ENCODE measurements around the gene SERINC1.

The SERINC1 gene

DNA sequence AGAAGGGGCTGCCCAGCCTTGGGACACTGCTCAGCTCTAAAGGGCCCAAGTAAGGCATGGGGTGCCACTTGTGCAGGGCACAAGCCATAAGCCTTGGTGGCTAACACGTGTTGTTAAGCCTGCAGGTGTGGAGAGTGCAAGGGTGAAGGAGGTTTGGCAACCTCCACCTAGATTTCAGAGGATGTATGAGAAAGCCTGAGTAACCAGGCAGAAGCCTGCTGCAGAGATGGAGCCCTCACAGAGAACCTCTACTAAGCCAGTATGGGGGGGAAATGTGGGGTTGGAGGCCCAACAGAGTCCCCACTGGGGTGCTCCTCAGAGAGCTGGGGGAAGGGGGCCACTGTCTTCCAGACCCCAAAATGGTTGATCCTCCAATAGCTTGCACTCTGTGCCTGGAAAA, 32.6 kb downstream of the SERINC1 start:
- in situ Hi-C loops (cut with HindIII; ENCODE audit: low sequenced_read_pairs) = no loop called here

GRCh38 chr6:122432816-122433215, 38.8 kb downstream of the SERINC1 start:
- in situ Hi-C loops (cut with HindIII; ENCODE audit: low sequenced_read_pairs) = no loop called here

DNA sequence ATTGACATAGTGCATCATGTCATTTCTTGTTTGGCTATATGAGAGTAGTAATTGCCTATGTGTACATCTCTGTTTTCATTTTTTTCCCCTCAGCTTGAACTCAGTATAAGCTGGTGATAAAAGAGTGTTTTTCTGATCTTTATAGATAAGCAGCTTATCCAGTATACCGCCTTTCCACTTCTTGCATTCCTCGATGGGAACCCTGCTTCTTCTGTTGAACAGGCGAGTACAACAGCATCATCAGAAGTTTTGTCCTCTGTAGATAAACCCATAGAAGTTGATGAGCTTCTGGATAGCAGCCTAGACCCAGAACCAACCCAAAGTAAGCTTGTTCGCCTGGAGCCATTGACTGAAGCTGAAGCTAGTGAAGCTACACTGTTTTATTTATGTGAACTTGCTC, 39.8 kb downstream of the SERINC1 start:
- in situ Hi-C loops (cut with HindIII; ENCODE audit: low sequenced_read_pairs) = no loop called here

- in situ Hi-C loops (cut with HindIII; ENCODE audit: low sequenced_read_pairs) = no loop called here
Measured at GRCh38 chr6:122429323-122429722, 42.3 kb downstream of the SERINC1 start.

DNA sequence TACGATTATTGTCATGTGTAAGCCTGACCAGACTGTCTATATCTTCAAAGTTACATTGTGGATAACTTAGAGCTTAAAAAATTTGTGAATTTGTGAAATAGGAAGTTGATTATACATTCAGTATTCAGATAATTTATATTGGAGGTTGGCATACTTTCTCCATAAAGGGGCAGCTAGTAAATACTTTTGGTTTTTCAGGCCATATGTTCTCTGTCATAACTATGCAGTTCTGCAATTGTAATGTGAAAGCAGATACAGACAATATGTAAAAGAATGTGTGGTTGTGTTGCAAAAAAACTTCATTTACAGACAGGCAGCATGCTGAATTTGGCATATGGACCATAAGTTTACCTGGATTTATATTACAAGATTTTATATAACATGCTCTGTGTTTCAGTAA, 42.8 kb downstream of the SERINC1 start:
- in situ Hi-C loops (cut with HindIII; ENCODE audit: low sequenced_read_pairs) = no loop called here

- in situ Hi-C loops (cut with HindIII; ENCODE audit: low sequenced_read_pairs) = no loop called here
Measured at GRCh38 chr6:122426597-122426996, 45.0 kb downstream of the SERINC1 start.

- in situ Hi-C loops (cut with HindIII; ENCODE audit: low sequenced_read_pairs) = no loop called here
Measured at GRCh38 chr6:122423734-122424133, 47.9 kb downstream of the SERINC1 start.

- in situ Hi-C loops (cut with HindIII; ENCODE audit: low sequenced_read_pairs) = no loop called here
Measured at GRCh38 chr6:122422614-122423267, 48.9 kb downstream of the SERINC1 start.

DNA sequence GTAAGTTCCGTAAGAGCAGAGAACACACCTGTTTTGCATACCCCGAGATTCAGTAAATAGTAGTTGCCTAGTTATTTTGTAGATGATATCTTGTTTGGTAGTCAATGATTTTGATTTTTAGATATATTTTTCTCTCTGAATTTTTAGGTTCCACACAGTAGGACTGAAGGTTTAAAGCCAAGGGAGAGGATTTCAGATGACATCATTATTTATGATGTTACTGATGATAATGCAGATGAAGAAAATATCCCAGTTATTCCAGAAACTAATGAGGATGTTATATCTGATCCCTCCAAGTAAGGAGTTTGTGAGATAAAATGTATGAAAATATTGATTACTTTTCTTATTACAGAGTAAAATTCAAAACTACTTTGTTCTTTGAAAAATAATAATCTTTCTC, 49.6 kb downstream of the SERINC1 start:
- in situ Hi-C loops (cut with HindIII; ENCODE audit: low sequenced_read_pairs) = no loop called here

DNA sequence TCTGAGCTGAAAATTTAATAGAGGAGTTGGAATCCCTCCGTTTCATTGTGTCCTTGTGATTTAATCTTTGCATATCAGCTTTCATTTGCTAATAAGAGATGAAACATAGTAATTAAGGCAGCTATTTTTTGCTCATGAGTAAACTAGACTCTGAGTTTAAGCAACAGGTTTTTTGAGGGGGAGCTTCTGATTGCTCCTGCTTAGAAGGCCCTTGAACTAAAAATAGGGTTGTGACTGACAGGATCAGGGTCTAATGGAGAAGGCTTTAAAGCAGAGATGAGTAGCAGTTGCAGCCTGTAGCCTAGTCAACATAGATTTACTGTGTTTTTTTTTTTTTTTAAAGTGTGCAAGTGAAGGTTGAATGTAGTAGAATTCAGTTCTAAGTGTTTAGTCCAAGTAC, 54.8 kb downstream of the SERINC1 start:
- in situ Hi-C loops (cut with HindIII; ENCODE audit: low sequenced_read_pairs) = no loop called here

DNA sequence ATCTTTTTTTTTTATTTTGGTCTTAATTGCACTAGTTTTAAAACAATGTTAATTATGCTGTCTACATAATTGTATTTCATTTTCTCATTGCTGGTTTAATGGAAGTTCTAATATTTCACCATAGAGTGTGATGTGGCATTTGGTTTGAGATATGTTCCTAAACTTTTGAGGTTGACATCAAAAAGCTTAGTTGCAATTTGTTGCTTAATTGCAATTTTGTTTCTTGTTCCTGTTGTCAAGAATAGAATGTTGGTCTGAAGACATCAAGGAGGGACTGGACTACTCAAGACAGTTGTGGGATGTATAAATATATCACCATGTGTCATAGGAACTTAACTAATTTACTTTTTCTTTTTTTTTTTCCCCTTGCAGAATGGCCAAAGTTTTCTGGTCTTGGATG, 59.6 kb downstream of the SERINC1 start:
- in situ Hi-C loops (cut with HindIII; ENCODE audit: low sequenced_read_pairs) = no loop called here

- in situ Hi-C loops (cut with HindIII; ENCODE audit: low sequenced_read_pairs) = no loop called here
Measured at GRCh38 chr6:122408702-122409458, 62.7 kb downstream of the SERINC1 start.

- in situ Hi-C loops (cut with HindIII; ENCODE audit: low sequenced_read_pairs) = no loop called here
Measured at GRCh38 chr6:122408240-122408639, 63.4 kb downstream of the SERINC1 start.

DNA sequence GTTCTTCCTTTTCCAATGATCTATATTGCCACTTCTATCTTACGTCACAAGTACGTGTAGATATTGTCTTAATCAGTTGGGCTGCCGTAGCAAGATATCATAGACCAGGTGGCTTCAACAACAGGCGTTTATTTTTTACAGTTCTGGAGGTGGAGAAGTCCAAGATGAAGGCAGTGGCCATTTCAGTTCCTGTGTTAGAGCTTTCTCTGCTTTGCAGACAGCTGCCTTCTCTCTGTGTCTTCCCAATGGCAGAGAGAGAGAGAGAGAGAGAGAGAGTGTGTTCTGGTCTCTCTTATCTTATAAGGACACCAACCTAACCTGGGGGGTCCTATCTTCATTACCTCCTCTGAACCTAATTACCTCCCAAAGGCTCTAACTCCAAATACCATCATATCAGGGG, 63.9 kb downstream of the SERINC1 start:
- in situ Hi-C loops (cut with HindIII; ENCODE audit: low sequenced_read_pairs) = no loop called here

- in situ Hi-C loops (cut with HindIII; ENCODE audit: low sequenced_read_pairs) = no loop called here
Measured at GRCh38 chr6:122406187-122406586, 65.4 kb downstream of the SERINC1 start.

DNA sequence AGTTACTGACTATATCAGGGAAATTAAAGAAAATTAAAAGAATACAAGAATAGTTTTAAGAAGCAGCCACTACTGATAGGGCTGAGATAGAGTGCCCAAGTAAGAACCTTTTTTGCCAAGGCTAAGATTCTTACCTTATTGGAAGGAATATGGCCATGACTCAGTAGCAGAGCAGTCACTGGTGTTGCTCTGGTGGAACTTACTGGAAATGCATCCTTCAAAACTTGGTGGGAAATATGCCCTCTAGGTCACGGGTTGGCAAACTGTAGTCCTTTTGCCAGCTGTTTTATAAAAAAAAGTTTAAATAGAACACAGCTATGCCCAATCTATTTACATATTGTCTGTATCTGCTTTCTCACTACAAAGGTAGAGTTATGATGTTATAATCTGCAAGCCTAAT, 66.2 kb downstream of the SERINC1 start:
- in situ Hi-C loops (cut with HindIII; ENCODE audit: low sequenced_read_pairs) = no loop called here

DNA sequence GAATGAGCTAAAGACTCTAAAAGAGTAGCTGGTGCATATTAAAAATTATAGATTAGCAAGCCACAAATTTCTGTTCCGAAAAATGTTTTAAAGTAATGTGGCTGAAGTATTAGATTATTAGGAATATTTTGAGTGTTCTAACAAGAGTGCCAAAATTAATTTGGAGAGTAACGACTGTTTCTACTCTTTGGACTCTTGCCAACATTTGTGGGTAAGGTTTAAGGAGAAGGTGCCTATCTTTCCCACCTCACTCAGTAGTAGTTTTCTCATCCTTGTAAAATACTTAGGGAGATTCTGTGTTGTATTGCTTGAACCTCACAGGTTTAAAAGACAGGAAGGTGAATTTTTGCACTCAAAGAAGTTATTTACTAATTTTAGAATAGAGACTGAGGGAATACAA, 67.2 kb downstream of the SERINC1 start:
- in situ Hi-C loops (cut with HindIII; ENCODE audit: low sequenced_read_pairs) = no loop called here

DNA sequence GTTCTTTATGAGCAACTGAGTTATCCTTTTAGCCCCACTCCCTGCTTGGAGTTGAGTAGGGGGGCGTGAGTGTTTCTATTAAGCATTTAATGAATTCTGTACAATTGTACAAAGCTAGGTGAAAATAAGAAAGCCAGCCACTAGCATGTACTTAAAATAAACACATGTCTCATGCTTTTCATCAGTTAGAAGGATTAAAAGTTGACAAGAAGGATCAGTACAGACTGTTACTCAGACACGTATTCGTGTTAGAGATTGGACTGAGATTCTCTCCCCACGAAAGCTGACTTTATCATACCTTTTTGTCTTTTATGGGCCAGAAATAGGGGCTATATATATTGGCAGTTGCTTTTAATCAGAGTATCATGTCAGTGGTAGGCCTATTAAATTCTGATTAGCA, 70.5 kb downstream of the SERINC1 start:
- in situ Hi-C loops (cut with HindIII; ENCODE audit: low sequenced_read_pairs) = no loop called here

DNA sequence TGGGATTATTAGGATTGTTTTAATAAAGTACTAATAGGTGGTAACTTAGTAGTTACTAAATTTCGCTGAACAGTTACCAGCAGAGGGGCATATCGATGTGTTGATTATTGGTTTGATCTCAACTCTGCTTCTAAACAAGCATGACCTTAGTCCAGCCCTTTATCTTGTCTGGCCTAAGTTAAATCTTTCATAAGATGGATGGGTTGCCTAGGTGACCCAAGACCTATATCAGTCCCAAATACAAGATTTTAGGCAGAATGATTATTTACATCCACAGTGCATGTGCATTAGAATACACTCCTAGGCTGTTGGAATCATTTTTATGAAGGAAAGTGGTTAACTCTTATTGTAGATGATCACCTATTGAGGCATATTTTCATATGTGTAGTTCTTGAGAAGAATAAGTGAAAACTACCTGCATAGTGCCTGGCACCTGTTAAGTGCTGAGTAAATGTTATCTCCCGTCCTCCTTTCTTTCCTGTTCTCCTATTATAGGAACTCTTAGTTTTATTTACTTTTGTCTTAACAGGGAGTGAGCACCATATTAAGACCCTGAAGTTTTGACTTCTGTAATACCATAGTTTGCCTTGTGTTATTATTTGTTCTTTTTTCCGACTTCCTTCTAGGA, 71.0 kb downstream of the SERINC1 start:
- in situ Hi-C loops (cut with HindIII; ENCODE audit: low sequenced_read_pairs) = no loop called here

DNA sequence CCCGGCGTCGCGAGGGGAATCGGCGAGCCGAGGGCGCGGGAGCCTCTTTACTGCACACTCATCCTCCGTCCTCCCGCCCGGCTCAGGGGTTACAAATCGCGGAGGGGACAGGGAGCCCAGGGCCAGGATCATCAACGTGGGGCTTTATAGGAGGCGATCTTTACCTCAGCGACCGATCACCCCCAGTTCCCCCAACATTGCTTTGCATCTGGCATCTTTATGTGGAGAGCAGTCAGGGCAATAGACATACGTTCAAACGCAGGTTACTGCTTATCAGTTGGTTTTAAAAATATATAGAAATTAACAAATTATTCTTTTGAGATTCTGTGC, 71.5 kb downstream of the SERINC1 start:
- in situ Hi-C loops (cut with HindIII; ENCODE audit: low sequenced_read_pairs) = no loop called here

- in situ Hi-C loops (cut with HindIII; ENCODE audit: low sequenced_read_pairs) = no loop called here
Measured at GRCh38 chr6:122399348-122400120, 72.1 kb downstream of the SERINC1 start, which contains the start of gene HSF2. HSF2 (plus strand) TSS chr6:122399652; CDS start chr6:122399738, 86 bp downstream.

DNA sequence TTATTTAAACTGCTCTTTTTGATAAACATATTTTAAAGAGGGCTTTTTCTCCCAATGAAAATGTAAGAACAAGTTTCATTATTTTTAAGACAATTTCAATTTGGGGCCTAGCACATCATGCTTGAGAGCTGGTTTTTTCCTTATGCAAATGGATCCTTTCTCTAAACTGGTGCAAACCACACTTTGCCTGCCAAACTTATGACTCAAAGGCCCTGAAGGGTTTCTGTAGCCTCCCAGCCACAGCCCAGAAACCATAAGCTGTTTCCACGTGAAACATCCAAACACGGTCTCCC, 72.6 kb downstream of the SERINC1 start:
- in situ Hi-C loops (cut with HindIII; ENCODE audit: low sequenced_read_pairs) = no loop called here
